Measurements from ENCODE around the gene ZFYVE28.

DNA sequence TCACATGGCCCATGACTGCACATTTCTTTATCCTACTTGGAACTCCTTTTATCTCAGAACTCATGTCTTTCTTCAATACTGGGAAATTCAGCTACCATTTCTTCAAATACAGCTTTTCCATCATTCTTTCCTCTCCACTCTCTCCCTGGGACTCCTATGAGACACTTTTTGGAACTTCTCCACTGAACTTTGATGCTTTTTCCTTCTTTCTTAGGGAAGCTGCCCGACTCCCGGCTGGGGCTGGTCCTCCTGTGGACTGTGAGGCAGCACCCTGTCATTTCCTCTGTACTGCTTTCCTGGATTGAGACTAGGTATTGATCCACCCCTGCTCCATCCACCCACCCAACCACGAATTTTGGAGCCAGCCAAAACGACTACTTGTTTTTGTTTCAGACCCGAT, 40.0 kb downstream of the ZFYVE28 start:
- TF ChIP-seq, protein P1, sequence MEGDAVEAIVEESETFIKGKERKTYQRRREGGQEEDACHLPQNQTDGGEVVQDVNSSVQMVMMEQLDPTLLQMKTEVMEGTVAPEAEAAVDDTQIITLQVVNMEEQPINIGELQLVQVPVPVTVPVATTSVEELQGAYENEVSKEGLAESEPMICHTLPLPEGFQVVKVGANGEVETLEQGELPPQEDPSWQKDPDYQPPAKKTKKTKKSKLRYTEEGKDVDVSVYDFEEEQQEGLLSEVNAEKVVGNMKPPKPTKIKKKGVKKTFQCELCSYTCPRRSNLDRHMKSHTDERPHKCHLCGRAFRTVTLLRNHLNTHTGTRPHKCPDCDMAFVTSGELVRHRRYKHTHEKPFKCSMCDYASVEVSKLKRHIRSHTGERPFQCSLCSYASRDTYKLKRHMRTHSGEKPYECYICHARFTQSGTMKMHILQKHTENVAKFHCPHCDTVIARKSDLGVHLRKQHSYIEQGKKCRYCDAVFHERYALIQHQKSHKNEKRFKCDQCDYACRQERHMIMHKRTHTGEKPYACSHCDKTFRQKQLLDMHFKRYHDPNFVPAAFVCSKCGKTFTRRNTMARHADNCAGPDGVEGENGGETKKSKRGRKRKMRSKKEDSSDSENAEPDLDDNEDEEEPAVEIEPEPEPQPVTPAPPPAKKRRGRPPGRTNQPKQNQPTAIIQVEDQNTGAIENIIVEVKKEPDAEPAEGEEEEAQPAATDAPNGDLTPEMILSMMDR (IDR thresholded peaks at IDR 0.05): no peak
- TF ChIP-seq EP300 (IDR thresholded peaks at IDR 0.05) (no peak), POLR2A (IDR thresholded peaks at IDR 0.05) (no peak), POLR2AphosphoS5 (IDR thresholded peaks at IDR 0.05) (no peak)

Data from stomach (tissue), 4 donors.